ENCODE measurements around the gene ZDHHC14.
"Not testable (repeated sequence)": the region's sequence is repeated elsewhere in the genome, so short reads cannot be mapped to it uniquely, and the experiment has no call there.

The ZDHHC14 gene

GRCh38 chr6:157380458-157380778, 572 bp upstream of the ZDHHC14 start:
- peak; percentile 12 to 14 for DNase-seq (ENCODE audit: low read depth in 2 of 2)

- DNase-seq (ENCODE audit: low read depth in 2 of 2), result peak; percentile 28 to 47
Measured at GRCh38 chr6:157381631-157382621, 936 bp downstream of the ZDHHC14 start.

GRCh38 chr6:157382821-157383220, 1.8 kb downstream of the ZDHHC14 start:
- DNase-seq (ENCODE audit: low read depth in 2 of 2), result no peak

GRCh38 chr6:157383471-157383870, 2.5 kb downstream of the ZDHHC14 start:
- DNase-seq (ENCODE audit: low read depth in 2 of 2), result no peak

- DNase-seq (ENCODE audit: low read depth in 2 of 2), result not testable (repeated sequence)
Measured at GRCh38 chr6:157384962-157385361, 4.0 kb downstream of the ZDHHC14 start.

- DNase-seq (ENCODE audit: low read depth in 2 of 2), result no peak
Measured at GRCh38 chr6:157385482-157385881, 4.5 kb downstream of the ZDHHC14 start.

- no peak for DNase-seq (ENCODE audit: low read depth in 2 of 2)
Measured at GRCh38 chr6:157386023-157386422, 5.0 kb downstream of the ZDHHC14 start.

- no peak for DNase-seq (ENCODE audit: low read depth in 2 of 2)
Measured at GRCh38 chr6:157386454-157386853, 5.5 kb downstream of the ZDHHC14 start.

GRCh38 chr6:157388924-157389323, 7.9 kb downstream of the ZDHHC14 start:
- DNase-seq (ENCODE audit: low read depth in 2 of 2), result no peak

GRCh38 chr6:157390273-157391060, 9.5 kb downstream of the ZDHHC14 start:
- no peak for DNase-seq (ENCODE audit: low read depth in 2 of 2)

GRCh38 chr6:157392927-157393668, 12.1 kb downstream of the ZDHHC14 start:
- no peak for DNase-seq (ENCODE audit: low read depth in 2 of 2)

GRCh38 chr6:157393669-157394327, 12.8 kb downstream of the ZDHHC14 start:
- DNase-seq (ENCODE audit: low read depth in 2 of 2), result no peak

- not testable (repeated sequence) for DNase-seq (ENCODE audit: low read depth in 2 of 2)
Measured at GRCh38 chr6:157395199-157395598, 14.2 kb downstream of the ZDHHC14 start.

- DNase-seq (ENCODE audit: low read depth in 2 of 2), result no peak
Measured at GRCh38 chr6:157396026-157396425, 15.0 kb downstream of the ZDHHC14 start.

- no peak for DNase-seq (ENCODE audit: low read depth in 2 of 2)
Measured at GRCh38 chr6:157397660-157398059, 16.7 kb downstream of the ZDHHC14 start.

- no peak for DNase-seq (ENCODE audit: low read depth in 2 of 2)
Measured at GRCh38 chr6:157398151-157398550, 17.2 kb downstream of the ZDHHC14 start.

GRCh38 chr6:157400676-157401075, 19.7 kb downstream of the ZDHHC14 start:
- DNase-seq (ENCODE audit: low read depth in 2 of 2), result no peak

GRCh38 chr6:157401734-157402338, 20.8 kb downstream of the ZDHHC14 start:
- DNase-seq (ENCODE audit: low read depth in 2 of 2), result no peak

GRCh38 chr6:157402996-157403685, 22.2 kb downstream of the ZDHHC14 start:
- no peak for DNase-seq (ENCODE audit: low read depth in 2 of 2)

- no peak for DNase-seq (ENCODE audit: low read depth in 2 of 2)
Measured at GRCh38 chr6:157403686-157404051, 22.7 kb downstream of the ZDHHC14 start.

- DNase-seq (ENCODE audit: low read depth in 2 of 2), result no peak
Measured at GRCh38 chr6:157405986-157406385, 25.0 kb downstream of the ZDHHC14 start.

Data from stimulated activated CD4-positive, alpha-beta T cell treated with anti-CD3 and anti-CD28 coated beads, Interleukin-12 subunit alpha, Interleukin-12 subunit beta, amount 100 ng/mL, for 24 hours (primary cell).